ENCODE data around the gene BACE2.

DNA sequence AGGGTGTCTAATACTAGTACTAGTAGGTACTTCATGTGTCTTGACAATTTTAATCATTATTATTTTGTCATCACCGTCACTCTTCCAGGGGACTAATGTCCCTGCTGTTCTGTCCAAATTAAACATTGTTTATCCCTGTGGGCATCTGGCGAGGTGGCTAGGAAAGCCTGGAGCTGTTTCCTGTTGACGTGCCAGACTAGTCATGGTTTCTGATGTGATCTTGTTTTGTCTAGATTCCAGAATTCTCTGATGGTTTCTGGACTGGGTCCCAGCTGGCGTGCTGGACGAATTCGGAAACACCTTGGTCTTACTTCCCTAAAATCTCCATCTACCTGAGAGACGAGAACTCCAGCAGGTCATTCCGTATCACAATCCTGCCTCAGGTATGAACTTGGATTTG, 82.6 kb downstream of the BACE2 start:
- TF ChIP-seq, protein P1, sequence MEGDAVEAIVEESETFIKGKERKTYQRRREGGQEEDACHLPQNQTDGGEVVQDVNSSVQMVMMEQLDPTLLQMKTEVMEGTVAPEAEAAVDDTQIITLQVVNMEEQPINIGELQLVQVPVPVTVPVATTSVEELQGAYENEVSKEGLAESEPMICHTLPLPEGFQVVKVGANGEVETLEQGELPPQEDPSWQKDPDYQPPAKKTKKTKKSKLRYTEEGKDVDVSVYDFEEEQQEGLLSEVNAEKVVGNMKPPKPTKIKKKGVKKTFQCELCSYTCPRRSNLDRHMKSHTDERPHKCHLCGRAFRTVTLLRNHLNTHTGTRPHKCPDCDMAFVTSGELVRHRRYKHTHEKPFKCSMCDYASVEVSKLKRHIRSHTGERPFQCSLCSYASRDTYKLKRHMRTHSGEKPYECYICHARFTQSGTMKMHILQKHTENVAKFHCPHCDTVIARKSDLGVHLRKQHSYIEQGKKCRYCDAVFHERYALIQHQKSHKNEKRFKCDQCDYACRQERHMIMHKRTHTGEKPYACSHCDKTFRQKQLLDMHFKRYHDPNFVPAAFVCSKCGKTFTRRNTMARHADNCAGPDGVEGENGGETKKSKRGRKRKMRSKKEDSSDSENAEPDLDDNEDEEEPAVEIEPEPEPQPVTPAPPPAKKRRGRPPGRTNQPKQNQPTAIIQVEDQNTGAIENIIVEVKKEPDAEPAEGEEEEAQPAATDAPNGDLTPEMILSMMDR (IDR thresholded peaks at IDR 0.05; ENCODE audit: extremely low read depth in 1 of 2, insufficient read depth in 1 of 2, low read depth in 1 of 2, low read length in 2 of 2) = no peak
- TF ChIP-seq EZH2 (IDR thresholded peaks at IDR 0.05; ENCODE audit: borderline replicate concordance, low read depth, low read length, severe bottlenecking) (no peak), POLR2AphosphoS5 (IDR thresholded peaks at IDR 0.05; ENCODE audit: insufficient read depth, low read depth, low read length) (peak; percentile 45), POLR2A (IDR thresholded peaks at IDR 0.05; ENCODE audit: low read depth, low read length) (no peak), MYC (IDR thresholded peaks at IDR 0.05; ENCODE audit: low read depth, low read length) (no peak)
- TF ChIP-seq, protein P2, sequence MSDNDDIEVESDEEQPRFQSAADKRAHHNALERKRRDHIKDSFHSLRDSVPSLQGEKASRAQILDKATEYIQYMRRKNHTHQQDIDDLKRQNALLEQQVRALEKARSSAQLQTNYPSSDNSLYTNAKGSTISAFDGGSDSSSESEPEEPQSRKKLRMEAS (IDR thresholded peaks at IDR 0.05; ENCODE audit: insufficient read depth, insufficient read length) = no peak
